ENCODE data around the gene DNAH2. TPM values are rescaled to one million over a fixed set of nuclear protein-coding genes. Genes with fewer than 3 reads are reported as not detected.
A peak's percentile ranks its signal among the peaks of the same experiment; 100 is the strongest.

The DNAH2 gene
- total and polyA plus RNA-seq, 2 of the 8 experiments (the other 6 are each of a cell fraction or from before 2014, with no cell fraction given) = 0.13 to 0.18 TPM

- ChIA-PET CTCF (ENCODE audit: partially characterized antibody) (interaction anchor here (0.8 to 10.1 kb wide), 5 partner anchors 9 to 80 kb away, joined by 3 to 86 read pairs (median 5); partner anchors contain the start of genes SHBG, TP53 and WRAP53), POLR2A (ENCODE audit: partially characterized antibody) (interaction anchor here (0.6 to 8.8 kb wide), 7 partner anchors 9 to 1409 kb away, joined by 3 to 88 read pairs (median 5); partner anchors contain the start of genes ATP1B2, EFNB3, SOX15 and TP53)
- Histone ChIP-seq H3K79me2 (ENCODE audit: control insufficient read depth in 1 of 2, insufficient read depth in 2 of 2, low read length in 2 of 2) (no peaks in the 10 kb centered on the region), H3K56ac (replicated peaks; ENCODE audit: insufficient read length, low read depth, low read length) (no peak overlapping the region), H3K4me2 (ENCODE audit: insufficient read depth in 1 of 2, low read depth in 2 of 2, low read length in 2 of 2) (no peak overlapping the region), H4K91ac (replicated peaks; ENCODE audit: insufficient read length, low read length) (no peak overlapping the region), H4K5ac (ENCODE audit: insufficient read length, low read depth, low read length) (no peak overlapping the region), H3K9me3 (ENCODE audit: insufficient read depth in 2 of 2, low read depth in 1 of 2, low read length in 1 of 2) (no peaks in the 10 kb centered on the region), H3K4me3 (ENCODE audit: extremely low read depth in 1 of 4, insufficient read depth in 2 of 4, low read depth in 3 of 4, low read length in 4 of 4) (no peak overlapping the region), H2BK5ac (ENCODE audit: low read depth, low read length) (0 out of 2 replicates have a peak overlapping the region, but pooled peaks have one; percentile 60), H2BK12ac (ENCODE audit: low read depth, low read length) (peak overlapping the region; percentile 60; the same call in 1 of the 2 replicates), H3K27me3 (replicated peaks in 1 of 4; ENCODE audit: control insufficient read depth in 3 of 4, extremely low read depth in 1 of 4, insufficient read depth in 3 of 4, low read length in 3 of 4) (peaks cover 0 to 16% (median 5%) of the 10 kb centered on the region in 4 experiments; a peak in 3 of 7 replicates), H2BK15ac (ENCODE audit: low read length) (no peak overlapping the region; the same call in 1 of the 2 replicates), H3K4me1 (replicated peaks in 1 of 4; ENCODE audit: control insufficient read depth in 3 of 4, insufficient read depth in 4 of 4, low read length in 3 of 4) (peaks cover 6 to 27% (median 18%) of the 10 kb centered on the region in 4 experiments), H3K18ac (ENCODE audit: extremely low read depth, low read length) (no peak overlapping the region), H3K23me2 (ENCODE audit: low read depth, low read length) (peaks cover 9% of the 10 kb centered on the region), H3K79me1 (ENCODE audit: low read depth, low read length) (no peaks in the 10 kb centered on the region; the same call in 1 of the 2 replicates), H2AK5ac (ENCODE audit: low read depth, low read length) (0 out of 2 replicates have a peak overlapping the region, but pooled peaks have one; percentile 70), H4K20me1 (replicated peaks in 1 of 2; ENCODE audit: control insufficient read depth in 1 of 2, insufficient read depth in 2 of 2, low read length in 2 of 2) (no peaks in the 10 kb centered on the region), H3K14ac (ENCODE audit: insufficient read length) (no peak overlapping the region), H3K36me3 (ENCODE audit: control insufficient read depth in 2 of 4, insufficient read depth in 4 of 4, low read length in 3 of 4) (no peaks in the 10 kb centered on the region), H3K23ac (ENCODE audit: insufficient read length) (no peak overlapping the region), H4K8ac (ENCODE audit: extremely low read depth, insufficient read depth, low read length) (no peak overlapping the region; the same call in 1 of the 2 replicates), H3K27ac (ENCODE audit: low read depth, low read length) (no peak overlapping the region), H3K4ac (replicated peaks; ENCODE audit: insufficient read length, low read depth, low read length) (no peak overlapping the region), H2BK20ac (ENCODE audit: low read length) (peak overlapping the region; percentile 82; the same call in 1 of the 2 replicates), H2AFZ (ENCODE audit: low read length) (no peak overlapping the region), H3K9ac (replicated peaks in 1 of 4; ENCODE audit: extremely low read depth in 1 of 4, low read depth in 3 of 4, low read length in 3 of 4) (no peak overlapping the region), H2BK120ac (replicated peaks; ENCODE audit: low read depth, low read length) (no peak overlapping the region)
- no peak for TF ChIP-seq TBP (IDR thresholded peaks at IDR 0.05; ENCODE audit: low read depth, low read length)
- no peak for TF ChIP-seq CTBP2 (IDR thresholded peaks at IDR 0.05; ENCODE audit: borderline replicate concordance, insufficient read depth, insufficient read length, low read length)
- 68% methylated on average over 8 of the region's 9 CpGs; no CpG with 5 or more reads in 1 of the 2 experiments for WGBS, 2 experiments (ENCODE audit: extremely low coverage in 1 of 2, insufficient coverage in 1 of 2, insufficient read length in 1 of 2, insufficient replicate concordance in 2 of 2, low coverage in 1 of 2, low lambda C conversion rate in 2 of 2, missing lambda C conversion rate in 1 of 2)
- DNase-seq (ENCODE audit: low read depth in 1 of 2, low spot score in 2 of 2) = no peak
- no peak for FAIRE-seq
These were observed 3.8 kb upstream of the DNAH2 start for GRCh38 chr17:7713782-7714181.
